Measurements from ENCODE around the gene GRIK4.

The GRIK4 gene

DNA sequence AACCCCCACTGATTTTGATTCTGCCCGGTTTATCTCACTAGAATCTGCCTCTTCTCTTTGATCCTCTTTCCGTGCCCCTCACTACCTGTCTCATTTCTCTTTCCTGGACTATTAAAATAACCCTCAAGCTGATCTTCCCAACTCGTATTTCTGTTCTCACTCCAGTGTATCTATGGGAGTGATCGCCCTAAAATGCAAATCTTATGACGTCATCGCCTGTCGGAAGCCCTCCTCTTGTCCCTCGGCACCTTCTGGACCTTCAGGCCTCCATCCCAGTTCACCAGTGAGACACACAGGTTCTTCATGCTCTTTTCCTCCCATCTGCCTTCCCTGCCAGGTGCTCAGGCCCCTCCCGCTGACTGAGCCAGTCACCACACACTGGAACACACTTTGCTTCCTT lies 277.8 kb downstream of the GRIK4 start:
- DNase-seq: no peak

DNA sequence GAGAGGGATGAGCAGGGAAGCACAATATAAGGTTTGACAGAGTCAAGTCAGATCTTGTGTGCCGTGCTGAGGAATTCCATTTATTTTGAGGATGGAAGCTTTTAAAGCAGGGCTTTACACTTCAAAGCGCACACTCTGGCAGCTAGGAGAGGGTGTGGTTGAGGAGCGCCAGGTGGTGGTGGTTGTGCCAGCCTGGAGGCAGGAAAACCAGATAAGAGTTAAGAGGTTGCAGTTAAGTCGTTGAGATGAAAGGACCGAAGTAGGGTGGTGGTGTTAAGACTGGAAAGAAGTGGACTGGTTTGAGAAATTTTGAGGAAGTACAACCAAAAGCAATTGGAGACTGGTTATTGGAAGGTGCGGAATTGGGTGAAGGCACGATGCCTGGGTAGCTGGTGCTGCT lies 280.8 kb downstream of the GRIK4 start:
- no peak for DNase-seq

- no peak for DNase-seq
Measured at GRCh38 chr11:120793150-120793549, 281.6 kb downstream of the GRIK4 start.

- no peak for DNase-seq
Measured at GRCh38 chr11:120793806-120794479, 282.4 kb downstream of the GRIK4 start.

DNA sequence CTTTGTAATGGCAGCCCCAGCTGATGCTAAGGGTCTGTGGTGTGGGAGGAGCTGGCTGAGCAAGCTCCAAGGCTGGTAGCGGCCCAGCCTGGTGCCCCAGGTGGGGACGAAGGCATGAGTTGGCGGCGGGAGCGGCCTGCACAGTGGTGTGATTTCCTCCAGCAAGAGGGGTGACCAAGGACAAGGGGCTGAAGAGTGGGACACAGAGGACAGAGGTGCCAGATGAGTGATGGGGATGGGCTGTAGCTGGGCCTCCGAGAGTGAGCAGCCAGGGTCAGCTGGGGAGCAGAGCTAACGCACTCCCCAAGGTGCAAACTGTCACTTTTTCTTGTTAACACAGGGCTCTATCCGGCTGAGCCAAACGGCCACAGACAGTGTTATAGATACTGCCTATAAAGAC lies 283.2 kb downstream of the GRIK4 start:
- DNase-seq: no peak

DNA sequence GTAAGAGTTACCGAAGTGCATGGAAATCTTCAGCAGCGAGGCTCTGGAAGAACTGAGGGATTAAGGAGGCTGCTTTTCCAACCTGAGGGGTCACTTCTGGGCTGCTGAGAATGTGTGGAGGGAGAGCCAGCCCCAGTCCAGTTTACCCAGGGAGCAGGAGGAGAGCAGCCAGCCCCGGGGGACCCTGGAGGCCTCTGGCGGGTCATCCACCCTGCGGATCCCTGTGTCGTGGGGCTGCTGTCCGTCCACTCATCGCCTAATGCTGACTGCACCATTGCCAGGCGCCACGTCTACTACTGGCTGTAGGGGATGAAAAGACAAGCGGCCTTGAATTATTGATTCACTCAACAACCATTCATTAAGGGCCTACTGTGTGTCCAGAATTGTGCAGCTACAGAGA lies 283.6 kb downstream of the GRIK4 start:
- DNase-seq: no peak

DNA sequence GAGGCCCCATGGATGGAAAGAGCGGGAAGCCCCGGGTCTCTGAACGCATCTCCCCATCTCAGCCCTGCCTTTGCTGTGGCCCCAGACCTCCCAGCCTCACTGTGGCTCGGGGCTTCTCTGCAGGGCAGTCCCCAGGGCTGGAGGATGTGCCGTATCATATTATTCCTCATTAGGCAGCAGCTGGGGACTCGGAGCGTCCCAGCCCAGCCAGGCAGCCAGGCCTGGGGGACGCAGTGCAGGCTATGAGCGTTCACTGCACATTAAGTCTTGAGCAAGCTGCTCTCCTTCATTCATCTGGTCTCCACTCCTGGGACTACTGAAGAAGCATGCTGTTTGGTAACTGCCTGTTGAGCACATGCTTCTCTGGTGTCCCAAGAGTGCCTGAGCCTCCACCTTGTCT lies 285.6 kb downstream of the GRIK4 start:
- DNase-seq: no peak

- no peak for DNase-seq
Measured at GRCh38 chr11:120798854-120799253, 287.3 kb downstream of the GRIK4 start.

- no peak for DNase-seq
Measured at GRCh38 chr11:120800206-120800605, 288.7 kb downstream of the GRIK4 start.

GRCh38 chr11:120801801-120802689 lies 290.5 kb downstream of the GRIK4 start:
- peak; percentile 14 to 66 for DNase-seq

DNA sequence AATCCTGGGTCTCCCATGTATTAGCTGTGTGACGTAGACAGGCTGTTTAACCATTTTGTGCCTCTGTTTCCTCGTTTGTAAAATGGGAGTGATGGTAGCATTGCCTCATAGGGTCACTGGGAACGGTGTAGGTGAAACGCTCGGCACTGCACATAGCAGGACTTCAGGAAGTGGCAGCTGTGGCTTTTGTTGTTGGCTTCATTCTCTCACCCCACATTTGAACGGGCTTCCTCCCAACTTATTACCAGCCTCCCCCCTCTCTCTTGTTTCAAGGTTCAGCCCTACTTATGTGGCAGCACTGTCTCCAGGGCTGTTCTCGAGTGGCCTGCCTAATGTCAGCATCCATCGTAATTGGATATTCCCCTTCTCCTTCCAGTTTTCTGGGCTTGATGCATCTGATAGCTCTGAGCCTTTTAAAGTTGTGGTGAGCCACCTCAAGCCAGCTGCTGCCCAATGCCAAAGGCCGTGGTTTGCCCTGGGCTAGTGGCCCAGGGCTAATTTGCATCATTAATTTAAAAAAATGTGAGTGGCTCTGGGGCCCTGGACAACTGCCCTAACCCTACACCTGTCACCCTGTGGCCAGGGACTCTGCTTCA lies 294.5 kb downstream of the GRIK4 start:
- DNase-seq: no peak

DNA sequence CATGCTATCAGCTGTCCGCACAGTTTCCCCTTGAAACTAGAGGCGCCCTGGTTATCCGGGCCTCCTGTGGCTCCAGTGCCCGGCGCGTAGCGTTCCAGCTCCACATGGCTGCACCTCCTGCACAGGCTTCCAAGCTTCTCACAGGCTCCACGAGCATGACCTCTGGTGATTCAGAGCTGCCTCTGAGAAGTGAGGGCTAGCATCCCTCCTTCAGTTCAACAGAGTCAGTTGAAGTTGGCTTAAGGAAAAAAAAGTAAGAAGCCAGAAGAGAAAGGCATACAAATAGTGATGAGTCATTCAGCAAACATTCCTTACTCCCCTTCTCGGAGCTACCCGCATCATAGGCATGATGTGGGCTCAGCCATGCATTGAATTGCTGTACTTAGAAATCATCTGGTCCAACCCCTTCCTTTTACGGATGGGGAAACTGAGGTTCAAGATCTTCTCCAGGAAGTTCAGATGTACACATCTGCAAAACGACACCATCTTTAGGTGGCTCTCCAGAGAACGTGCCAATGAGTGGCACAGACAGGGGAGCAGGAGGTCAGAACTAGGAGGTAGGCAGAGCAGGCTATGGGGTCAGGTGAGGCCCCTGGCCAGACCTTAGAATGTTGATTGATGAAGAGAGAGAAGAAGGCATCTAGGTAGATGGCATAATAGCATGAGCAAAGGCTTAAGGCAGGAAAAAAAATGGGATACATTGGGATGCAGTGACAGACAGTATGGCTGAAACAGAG lies 296.0 kb downstream of the GRIK4 start:
- DNase-seq: no peak

- DNase-seq: no peak
Measured at GRCh38 chr11:120808616-120809050, 297.1 kb downstream of the GRIK4 start.

DNA sequence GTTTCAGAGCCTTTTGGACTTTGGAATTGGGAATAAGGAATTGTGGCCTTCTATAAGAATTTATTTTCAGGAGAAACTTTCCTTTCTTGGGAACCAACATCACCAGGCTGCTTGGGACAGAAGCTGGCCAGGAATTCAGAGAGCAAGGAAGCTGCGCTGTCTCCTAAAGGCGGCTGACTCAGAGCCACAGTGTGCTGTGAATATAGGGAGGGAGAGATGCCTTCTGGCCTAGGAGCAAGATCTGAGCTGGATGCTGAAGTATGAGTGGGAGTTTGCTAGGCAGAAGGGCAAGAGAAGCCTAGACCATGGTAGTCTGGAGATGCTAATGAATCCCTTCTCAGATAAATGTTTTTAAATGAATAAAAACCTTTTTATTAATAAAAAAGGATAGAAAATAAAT lies 298.7 kb downstream of the GRIK4 start:
- DNase-seq: no peak

- DNase-seq: no peak
Measured at GRCh38 chr11:120811199-120811598, 299.7 kb downstream of the GRIK4 start.

- DNase-seq: no peak
Measured at GRCh38 chr11:120811731-120812130, 300.2 kb downstream of the GRIK4 start.

GRCh38 chr11:120814531-120815318 lies 303.2 kb downstream of the GRIK4 start:
- no peak for DNase-seq

GRCh38 chr11:120815319-120816100 lies 304.0 kb downstream of the GRIK4 start:
- DNase-seq: no peak

- DNase-seq: no peak
Measured at GRCh38 chr11:120816176-120816575, 304.6 kb downstream of the GRIK4 start.

DNA sequence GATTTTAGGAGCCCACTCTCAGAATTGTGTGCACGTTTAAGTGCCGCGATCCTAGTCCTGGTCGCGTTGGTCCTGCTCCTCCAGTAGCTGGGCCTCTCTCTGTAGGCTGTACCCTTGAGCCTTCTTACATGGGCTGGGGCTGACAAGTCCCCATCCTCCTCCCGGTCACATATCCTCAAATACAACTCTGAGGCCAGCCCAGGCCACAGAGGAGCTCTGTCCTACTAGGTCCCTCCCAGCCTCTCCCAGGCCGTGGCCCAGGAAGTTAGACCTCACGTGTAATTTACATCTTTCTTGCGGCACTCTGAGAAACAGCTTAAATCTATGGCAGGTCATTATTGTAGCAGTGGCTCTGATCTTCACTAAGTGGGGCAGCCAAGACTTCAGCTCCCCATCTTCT lies 305.2 kb downstream of the GRIK4 start:
- DNase-seq: no peak

DNA sequence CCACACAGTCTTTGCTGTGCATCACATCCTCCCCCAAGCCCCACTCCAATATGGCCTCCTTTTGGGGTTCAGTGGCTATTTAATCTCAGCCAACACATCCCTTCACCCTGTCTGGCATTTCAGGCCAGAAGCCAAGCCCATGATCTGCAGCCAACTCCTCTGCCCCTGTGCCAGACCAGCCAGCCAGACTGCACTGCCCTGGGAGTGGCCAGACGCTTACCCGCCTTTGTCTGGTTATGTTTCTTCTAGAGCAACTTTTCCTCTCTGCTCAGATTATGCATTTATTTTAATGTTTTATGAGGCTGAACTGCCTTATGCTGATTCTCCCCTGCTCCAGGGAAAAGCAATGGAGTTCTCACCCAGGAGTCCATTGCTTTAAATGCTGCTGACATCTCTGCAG lies 305.6 kb downstream of the GRIK4 start:
- no peak for DNase-seq

DNA sequence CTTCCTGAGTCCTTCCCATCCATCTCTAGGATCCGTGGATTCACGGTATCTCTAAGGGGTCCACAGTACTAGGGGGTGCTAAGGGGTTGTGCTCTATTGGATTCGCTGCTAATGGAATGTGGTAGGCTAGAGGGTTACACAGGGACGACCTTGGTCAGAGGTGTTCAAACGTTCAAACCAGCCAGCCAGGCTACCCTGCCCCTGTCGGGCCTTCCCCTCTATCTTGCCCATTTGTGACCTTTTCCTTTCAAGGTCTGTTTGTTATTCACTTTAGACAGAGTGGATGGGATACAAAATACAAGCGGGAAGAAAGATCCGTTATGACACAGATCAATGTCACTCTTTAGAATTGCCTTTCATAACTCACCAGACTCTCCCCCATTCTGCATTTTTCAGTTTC lies 306.5 kb downstream of the GRIK4 start:
- DNase-seq: no peak

Measured in NCI-H1930 (cell line).